ENCODE data around the gene UBE2D3.

GRCh38 chr4:102871772-102872171 lies 44.4 kb upstream of the UBE2D3 start:
- TF ChIP-seq EZH2 (IDR thresholded peaks at IDR 0.05; ENCODE audit: insufficient read depth, poor library complexity, severe bottlenecking) (no peak), EZH2phosphoT487 (IDR thresholded peaks at IDR 0.05; ENCODE audit: insufficient read depth, low read depth) (no peak)
